ENCODE measurements around the gene FBXW2. TPM values are rescaled to one million over a fixed set of nuclear protein-coding genes. Genes with fewer than 3 reads are reported as not detected.

The FBXW2 gene
- total RNA-seq, 1 experiment from 2014 or later = 46.0 TPM

GRCh38 chr9:120829650-120830049 lies 36.4 kb upstream of the FBXW2 start:
- POLR2A ChIA-PET = no interaction called here
- no TSS peak for BruUV-seq (replicated peaks)
- no peaks in the 10 kb centered on the region for H3K27me3 ChIP-seq (ENCODE audit: control insufficient read depth, insufficient read depth, low read length)
- no peaks in the 10 kb centered on the region for H3K9me3 ChIP-seq (ENCODE audit: control insufficient read depth, insufficient read depth, low read depth, low read length)
- TF ChIP-seq TCF7L2 (IDR thresholded peaks at IDR 0.05; ENCODE audit: low read depth, low read length) (no peak), POLR2AphosphoS5 (IDR thresholded peaks at IDR 0.05; ENCODE audit: low read depth, low read length) (no peak), SIN3A (IDR thresholded peaks at IDR 0.05; ENCODE audit: borderline replicate concordance, insufficient read depth, low read depth, low read length) (no peak)
- TF ChIP-seq, protein P1, sequence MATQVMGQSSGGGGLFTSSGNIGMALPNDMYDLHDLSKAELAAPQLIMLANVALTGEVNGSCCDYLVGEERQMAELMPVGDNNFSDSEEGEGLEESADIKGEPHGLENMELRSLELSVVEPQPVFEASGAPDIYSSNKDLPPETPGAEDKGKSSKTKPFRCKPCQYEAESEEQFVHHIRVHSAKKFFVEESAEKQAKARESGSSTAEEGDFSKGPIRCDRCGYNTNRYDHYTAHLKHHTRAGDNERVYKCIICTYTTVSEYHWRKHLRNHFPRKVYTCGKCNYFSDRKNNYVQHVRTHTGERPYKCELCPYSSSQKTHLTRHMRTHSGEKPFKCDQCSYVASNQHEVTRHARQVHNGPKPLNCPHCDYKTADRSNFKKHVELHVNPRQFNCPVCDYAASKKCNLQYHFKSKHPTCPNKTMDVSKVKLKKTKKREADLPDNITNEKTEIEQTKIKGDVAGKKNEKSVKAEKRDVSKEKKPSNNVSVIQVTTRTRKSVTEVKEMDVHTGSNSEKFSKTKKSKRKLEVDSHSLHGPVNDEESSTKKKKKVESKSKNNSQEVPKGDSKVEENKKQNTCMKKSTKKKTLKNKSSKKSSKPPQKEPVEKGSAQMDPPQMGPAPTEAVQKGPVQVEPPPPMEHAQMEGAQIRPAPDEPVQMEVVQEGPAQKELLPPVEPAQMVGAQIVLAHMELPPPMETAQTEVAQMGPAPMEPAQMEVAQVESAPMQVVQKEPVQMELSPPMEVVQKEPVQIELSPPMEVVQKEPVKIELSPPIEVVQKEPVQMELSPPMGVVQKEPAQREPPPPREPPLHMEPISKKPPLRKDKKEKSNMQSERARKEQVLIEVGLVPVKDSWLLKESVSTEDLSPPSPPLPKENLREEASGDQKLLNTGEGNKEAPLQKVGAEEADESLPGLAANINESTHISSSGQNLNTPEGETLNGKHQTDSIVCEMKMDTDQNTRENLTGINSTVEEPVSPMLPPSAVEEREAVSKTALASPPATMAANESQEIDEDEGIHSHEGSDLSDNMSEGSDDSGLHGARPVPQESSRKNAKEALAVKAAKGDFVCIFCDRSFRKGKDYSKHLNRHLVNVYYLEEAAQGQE (IDR thresholded peaks at IDR 0.05; ENCODE audit: insufficient read depth in 1 of 2, low read depth in 2 of 2, low read length in 1 of 2) = no peak
- TF ChIP-seq, protein P2, sequence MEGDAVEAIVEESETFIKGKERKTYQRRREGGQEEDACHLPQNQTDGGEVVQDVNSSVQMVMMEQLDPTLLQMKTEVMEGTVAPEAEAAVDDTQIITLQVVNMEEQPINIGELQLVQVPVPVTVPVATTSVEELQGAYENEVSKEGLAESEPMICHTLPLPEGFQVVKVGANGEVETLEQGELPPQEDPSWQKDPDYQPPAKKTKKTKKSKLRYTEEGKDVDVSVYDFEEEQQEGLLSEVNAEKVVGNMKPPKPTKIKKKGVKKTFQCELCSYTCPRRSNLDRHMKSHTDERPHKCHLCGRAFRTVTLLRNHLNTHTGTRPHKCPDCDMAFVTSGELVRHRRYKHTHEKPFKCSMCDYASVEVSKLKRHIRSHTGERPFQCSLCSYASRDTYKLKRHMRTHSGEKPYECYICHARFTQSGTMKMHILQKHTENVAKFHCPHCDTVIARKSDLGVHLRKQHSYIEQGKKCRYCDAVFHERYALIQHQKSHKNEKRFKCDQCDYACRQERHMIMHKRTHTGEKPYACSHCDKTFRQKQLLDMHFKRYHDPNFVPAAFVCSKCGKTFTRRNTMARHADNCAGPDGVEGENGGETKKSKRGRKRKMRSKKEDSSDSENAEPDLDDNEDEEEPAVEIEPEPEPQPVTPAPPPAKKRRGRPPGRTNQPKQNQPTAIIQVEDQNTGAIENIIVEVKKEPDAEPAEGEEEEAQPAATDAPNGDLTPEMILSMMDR (IDR thresholded peaks at IDR 0.05) = no peak
- peaks cover 22% of the 10 kb centered on the region; the same call in 1 of the 2 replicates for H3K36me3 ChIP-seq (ENCODE audit: control insufficient read depth, insufficient read depth, low read length)
- intact Hi-C loops (cut with micrococcal nuclease; ENCODE audit: unreplicated experiment) = no loop called here
- H3K27ac ChIP-seq (ENCODE audit: low read length) = no peak overlapping the region
- no peak for DNase-seq (ENCODE audit: low read depth, low spot score)
- no peak overlapping the region for H3K4me3 ChIP-seq (ENCODE audit: low read depth in 2 of 2, low read length in 2 of 2)
- CTCF ChIA-PET = no interaction called here
- in situ Hi-C loops (cut with HindIII; ENCODE audit: low pct_unique_long_range_greater_than_20kb, low sequenced_read_pairs) = no loop called here
- no peaks in the 10 kb centered on the region for H3K4me1 ChIP-seq (ENCODE audit: control insufficient read depth, insufficient read depth, low read length)
- no peak for ATAC-seq

GRCh38 chr9:120820095-120820494 lies 26.9 kb upstream of the FBXW2 start:
- Histone ChIP-seq H3K27me3 (ENCODE audit: control insufficient read depth, insufficient read depth, low read length) (no peaks in the 10 kb centered on the region), H3K4me1 (ENCODE audit: control insufficient read depth, insufficient read depth, low read length) (no peaks in the 10 kb centered on the region), H3K36me3 (ENCODE audit: control insufficient read depth, insufficient read depth, low read length) (peaks cover 25% of the 10 kb centered on the region), H3K4me3 (ENCODE audit: low read depth in 2 of 2, low read length in 2 of 2) (no peak overlapping the region), H3K27ac (ENCODE audit: low read length) (no peak overlapping the region), H3K9me3 (ENCODE audit: control insufficient read depth, insufficient read depth, low read depth, low read length) (no peaks in the 10 kb centered on the region)
- POLR2A ChIA-PET = no interaction called here
- TF ChIP-seq, protein P2 (IDR thresholded peaks at IDR 0.05) = no peak
- no peak for TF ChIP-seq SIN3A (IDR thresholded peaks at IDR 0.05; ENCODE audit: borderline replicate concordance, insufficient read depth, low read depth, low read length)
- TF ChIP-seq, protein P1 (IDR thresholded peaks at IDR 0.05; ENCODE audit: insufficient read depth in 1 of 2, low read depth in 2 of 2, low read length in 1 of 2) = no peak
- no peak for TF ChIP-seq POLR2AphosphoS5 (IDR thresholded peaks at IDR 0.05; ENCODE audit: low read depth, low read length)
- no peak for TF ChIP-seq TCF7L2 (IDR thresholded peaks at IDR 0.05; ENCODE audit: low read depth, low read length)
- ATAC-seq (no peak), DNase-seq (ENCODE audit: low read depth, low spot score) (no peak)
- CTCF ChIA-PET = no interaction called here
- intact Hi-C loops (cut with micrococcal nuclease; ENCODE audit: unreplicated experiment) = no loop called here
- in situ Hi-C loops (cut with HindIII; ENCODE audit: low pct_unique_long_range_greater_than_20kb, low sequenced_read_pairs) = no loop called here
- BruUV-seq (replicated peaks) = no TSS peak
